Measurements from ENCODE around the gene MUCL3.

DNA sequence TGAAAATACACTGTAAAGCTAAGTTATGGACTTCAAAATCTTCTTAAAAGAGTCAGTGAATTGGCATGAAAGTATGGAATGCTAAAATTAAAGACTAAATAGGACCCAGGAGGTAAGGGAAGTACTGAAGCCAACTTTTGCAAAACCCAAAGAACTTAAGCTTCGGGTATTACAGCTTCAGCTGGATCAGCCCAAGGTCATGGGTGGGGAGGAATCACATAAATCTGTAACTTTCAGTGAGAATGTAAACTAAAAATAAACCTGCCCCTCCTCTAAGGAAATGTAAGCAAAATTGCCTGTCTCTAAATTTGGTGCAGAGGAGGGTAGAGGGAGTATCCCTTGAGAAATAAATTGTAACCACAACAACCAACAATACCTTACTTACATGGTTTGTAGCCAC, 38.4 kb downstream of the MUCL3 start:
- TF ChIP-seq GLIS3 (CRISPR knock-in tag; IDR thresholded peaks at IDR 0.05) (no peak), CSDC2 (CRISPR knock-in tag; IDR thresholded peaks at IDR 0.05) (no peak)
- TF ChIP-seq, protein P1, sequence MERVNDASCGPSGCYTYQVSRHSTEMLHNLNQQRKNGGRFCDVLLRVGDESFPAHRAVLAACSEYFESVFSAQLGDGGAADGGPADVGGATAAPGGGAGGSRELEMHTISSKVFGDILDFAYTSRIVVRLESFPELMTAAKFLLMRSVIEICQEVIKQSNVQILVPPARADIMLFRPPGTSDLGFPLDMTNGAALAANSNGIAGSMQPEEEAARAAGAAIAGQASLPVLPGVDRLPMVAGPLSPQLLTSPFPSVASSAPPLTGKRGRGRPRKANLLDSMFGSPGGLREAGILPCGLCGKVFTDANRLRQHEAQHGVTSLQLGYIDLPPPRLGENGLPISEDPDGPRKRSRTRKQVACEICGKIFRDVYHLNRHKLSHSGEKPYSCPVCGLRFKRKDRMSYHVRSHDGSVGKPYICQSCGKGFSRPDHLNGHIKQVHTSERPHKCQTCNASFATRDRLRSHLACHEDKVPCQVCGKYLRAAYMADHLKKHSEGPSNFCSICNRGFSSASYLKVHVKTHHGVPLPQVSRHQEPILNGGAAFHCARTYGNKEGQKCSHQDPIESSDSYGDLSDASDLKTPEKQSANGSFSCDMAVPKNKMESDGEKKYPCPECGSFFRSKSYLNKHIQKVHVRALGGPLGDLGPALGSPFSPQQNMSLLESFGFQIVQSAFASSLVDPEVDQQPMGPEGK (CRISPR knock-in tag; IDR thresholded peaks at IDR 0.05; ENCODE audit: borderline replicate concordance): no peak

Measured in SK-N-SH treated with all-trans-retinoic acid at 6 μM for 48 hours (cell line).